ENCODE results near the gene RBP5.

DNA sequence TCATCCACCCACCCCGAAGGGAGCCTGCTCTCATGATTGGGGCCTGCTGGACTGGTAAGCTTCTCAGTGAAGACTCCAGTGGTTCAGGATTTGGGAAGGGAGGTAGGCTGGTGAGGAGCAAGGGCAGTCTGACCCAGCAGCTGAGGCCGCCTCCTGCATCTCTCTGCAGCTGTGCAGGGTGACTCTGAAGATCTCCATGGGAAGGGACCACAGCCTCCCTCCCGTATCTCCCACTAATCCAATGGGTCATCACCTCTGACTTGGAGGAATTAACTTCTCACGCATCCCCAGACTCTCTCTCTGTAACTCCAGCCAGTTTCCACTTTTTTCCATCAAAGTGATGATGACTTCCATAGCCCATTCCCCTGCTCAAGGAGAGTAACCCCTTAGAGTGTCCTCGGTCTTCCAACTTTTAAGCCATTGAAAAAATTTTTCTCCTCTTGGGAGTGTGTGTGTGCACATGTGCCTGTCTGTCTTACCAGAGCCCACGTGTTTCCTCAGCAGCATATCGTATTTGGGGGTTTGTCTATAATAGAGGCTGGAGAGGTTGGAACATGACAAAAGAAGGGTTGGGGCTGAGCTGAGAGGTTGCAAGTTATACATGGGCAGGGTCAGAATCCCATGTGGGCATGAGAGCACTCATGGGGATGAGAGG, 12.8 kb upstream of the RBP5 start:
- TF ChIP-seq, protein P1, sequence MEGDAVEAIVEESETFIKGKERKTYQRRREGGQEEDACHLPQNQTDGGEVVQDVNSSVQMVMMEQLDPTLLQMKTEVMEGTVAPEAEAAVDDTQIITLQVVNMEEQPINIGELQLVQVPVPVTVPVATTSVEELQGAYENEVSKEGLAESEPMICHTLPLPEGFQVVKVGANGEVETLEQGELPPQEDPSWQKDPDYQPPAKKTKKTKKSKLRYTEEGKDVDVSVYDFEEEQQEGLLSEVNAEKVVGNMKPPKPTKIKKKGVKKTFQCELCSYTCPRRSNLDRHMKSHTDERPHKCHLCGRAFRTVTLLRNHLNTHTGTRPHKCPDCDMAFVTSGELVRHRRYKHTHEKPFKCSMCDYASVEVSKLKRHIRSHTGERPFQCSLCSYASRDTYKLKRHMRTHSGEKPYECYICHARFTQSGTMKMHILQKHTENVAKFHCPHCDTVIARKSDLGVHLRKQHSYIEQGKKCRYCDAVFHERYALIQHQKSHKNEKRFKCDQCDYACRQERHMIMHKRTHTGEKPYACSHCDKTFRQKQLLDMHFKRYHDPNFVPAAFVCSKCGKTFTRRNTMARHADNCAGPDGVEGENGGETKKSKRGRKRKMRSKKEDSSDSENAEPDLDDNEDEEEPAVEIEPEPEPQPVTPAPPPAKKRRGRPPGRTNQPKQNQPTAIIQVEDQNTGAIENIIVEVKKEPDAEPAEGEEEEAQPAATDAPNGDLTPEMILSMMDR (IDR thresholded peaks at IDR 0.05): no peak
- no peak for TF ChIP-seq POLR2A (IDR thresholded peaks at IDR 0.05; ENCODE audit: low read depth)
- TF ChIP-seq EP300 (IDR thresholded peaks at IDR 0.05): no peak
- no peak for TF ChIP-seq POLR2AphosphoS5 (IDR thresholded peaks at IDR 0.05)

All from esophagus muscularis mucosa (tissue), 4 donors.